Measurements from ENCODE around the gene MUC5B. TPM values are rescaled to one million over a fixed set of nuclear protein-coding genes. Genes with fewer than 3 reads are reported as not detected.

The MUC5B gene
- total and polyA plus RNA-seq, 4 donors, result 0.17 to 0.95 (median 0.50) TPM; not detected in 1

DNA sequence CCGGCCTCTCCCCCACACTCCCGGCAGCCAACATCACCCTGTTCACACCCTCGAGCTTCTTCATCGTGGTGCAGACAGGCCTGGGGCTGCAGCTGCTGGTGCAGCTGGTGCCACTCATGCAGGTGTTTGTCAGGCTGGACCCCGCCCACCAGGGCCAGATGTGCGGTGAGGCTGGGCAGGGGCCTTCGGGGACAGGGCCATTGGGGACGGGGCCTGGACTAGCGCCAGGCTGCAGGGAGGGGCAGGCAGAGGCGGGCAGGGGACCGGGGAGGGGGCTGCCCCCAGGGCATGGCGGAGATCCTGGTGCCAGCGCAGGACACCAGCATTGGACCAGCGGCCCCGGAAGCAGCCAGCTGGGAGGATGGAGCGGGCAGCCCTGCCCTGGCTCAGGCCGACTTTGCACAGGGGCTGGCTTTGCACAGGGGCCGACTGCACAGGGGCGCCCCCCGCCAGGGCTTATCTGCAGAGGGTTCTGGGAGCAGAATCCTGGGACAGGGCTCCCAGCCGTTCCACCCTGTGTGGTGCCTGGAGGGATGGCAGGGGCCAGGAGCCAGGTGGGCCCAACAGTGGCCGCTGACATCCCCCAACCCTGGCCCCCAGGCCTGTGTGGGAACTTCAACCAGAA is 8.6 kb downstream of the MUC5B start (continued):
- TF ChIP-seq, protein P1, sequence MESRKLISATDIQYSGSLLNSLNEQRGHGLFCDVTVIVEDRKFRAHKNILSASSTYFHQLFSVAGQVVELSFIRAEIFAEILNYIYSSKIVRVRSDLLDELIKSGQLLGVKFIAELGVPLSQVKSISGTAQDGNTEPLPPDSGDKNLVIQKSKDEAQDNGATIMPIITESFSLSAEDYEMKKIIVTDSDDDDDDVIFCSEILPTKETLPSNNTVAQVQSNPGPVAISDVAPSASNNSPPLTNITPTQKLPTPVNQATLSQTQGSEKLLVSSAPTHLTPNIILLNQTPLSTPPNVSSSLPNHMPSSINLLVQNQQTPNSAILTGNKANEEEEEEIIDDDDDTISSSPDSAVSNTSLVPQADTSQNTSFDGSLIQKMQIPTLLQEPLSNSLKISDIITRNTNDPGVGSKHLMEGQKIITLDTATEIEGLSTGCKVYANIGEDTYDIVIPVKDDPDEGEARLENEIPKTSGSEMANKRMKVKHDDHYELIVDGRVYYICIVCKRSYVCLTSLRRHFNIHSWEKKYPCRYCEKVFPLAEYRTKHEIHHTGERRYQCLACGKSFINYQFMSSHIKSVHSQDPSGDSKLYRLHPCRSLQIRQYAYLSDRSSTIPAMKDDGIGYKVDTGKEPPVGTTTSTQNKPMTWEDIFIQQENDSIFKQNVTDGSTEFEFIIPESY (IDR thresholded peaks at IDR 0.05), result no peak
- no peak for TF ChIP-seq FOXA1 (IDR thresholded peaks at IDR 0.05)
- TF ChIP-seq, protein P2, sequence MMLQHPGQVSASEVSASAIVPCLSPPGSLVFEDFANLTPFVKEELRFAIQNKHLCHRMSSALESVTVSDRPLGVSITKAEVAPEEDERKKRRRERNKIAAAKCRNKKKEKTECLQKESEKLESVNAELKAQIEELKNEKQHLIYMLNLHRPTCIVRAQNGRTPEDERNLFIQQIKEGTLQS (IDR thresholded peaks at IDR 0.05), result no peak

DNA sequence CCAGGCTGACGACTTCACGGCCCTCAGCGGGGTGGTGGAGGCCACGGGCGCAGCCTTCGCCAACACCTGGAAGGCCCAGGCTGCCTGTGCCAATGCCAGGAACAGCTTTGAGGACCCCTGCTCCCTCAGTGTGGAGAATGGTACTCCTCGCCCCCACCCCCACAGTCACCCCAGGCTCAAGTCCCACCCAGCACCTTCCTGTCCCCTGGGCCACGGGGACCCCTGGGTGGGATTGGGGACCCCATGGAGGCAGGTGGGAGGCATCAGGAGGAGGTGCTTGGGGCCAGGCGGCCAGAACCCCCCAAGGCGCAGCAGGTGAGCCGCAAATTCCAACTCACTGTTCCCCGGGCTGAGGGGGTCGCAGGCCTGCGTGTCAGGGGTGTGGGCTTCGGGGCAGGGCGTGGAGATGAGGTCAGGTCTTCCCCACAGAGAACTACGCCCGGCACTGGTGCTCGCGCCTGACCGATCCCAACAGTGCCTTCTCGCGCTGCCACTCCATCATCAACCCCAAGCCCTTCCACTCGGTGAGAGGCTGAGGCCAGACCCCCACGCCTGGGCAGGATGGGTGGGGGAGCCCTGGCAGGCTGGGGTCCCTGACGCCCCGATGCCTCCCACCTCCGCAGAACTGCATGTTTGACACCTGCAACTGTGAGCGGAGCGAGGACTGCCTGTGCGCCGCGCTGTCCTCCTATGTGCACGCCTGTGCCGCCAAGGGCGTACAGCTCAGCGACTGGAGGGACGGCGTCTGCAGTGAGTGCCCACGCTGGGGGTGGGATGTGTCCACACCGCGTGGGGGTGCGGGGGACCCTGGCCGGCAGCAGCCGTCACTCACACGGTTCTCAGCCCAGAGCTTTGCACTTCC is 9.4 kb downstream of the MUC5B start:
- no peak overlapping the region for H3K9ac ChIP-seq (ENCODE audit: low read depth in 1 of 2, low read length in 2 of 2)
- TF ChIP-seq HNF4G (IDR thresholded peaks at IDR 0.05) (no peak), FOXA1 (IDR thresholded peaks at IDR 0.05) (no peak), SP1 (IDR thresholded peaks at IDR 0.05) (no peak), HNF4A (conservative IDR thresholded peaks at IDR 0.05) (no peak), RAD21 (IDR thresholded peaks at IDR 0.05) (no peak), FOXA2 (IDR thresholded peaks at IDR 0.05) (no peak), TAF1 (conservative IDR thresholded peaks at IDR 0.05) (no peak), RXRA (IDR thresholded peaks at IDR 0.05) (no peak), JUND (IDR thresholded peaks at IDR 0.05) (no peak), GABPA (IDR thresholded peaks at IDR 0.05 in 1 of 2, conservative IDR thresholded peaks at IDR 0.05 in 1 of 2) (no peak)
- TF ChIP-seq, protein P2 (IDR thresholded peaks at IDR 0.05), result no peak
- TF ChIP-seq, protein P1 (IDR thresholded peaks at IDR 0.05), result no peak
- 85% methylated on average over 46 of the region's 46 CpGs for WGBS
- no peaks in the 10 kb centered on the region for H3K9me3 ChIP-seq (ENCODE audit: control insufficient read depth in 4 of 4, low read length in 3 of 4)
- no peak for DNase-seq (ENCODE audit: low spot score)
- H3K4me1 ChIP-seq (ENCODE audit: control insufficient read depth in 4 of 4, insufficient read depth in 4 of 4, low read length in 3 of 4), result no peaks in the 10 kb centered on the region
- no peak overlapping the region for H3K27ac ChIP-seq (ENCODE audit: low read depth in 1 of 2, low read length in 2 of 2)
- no peaks in the 10 kb centered on the region for H3K36me3 ChIP-seq (ENCODE audit: control insufficient read depth in 4 of 4, insufficient read depth in 3 of 4, low read depth in 1 of 4, low read length in 3 of 4)
- no peak overlapping the region for H3K4me3 ChIP-seq (ENCODE audit: low read depth in 1 of 3, low read length in 3 of 3)
- H3K27me3 ChIP-seq (ENCODE audit: control insufficient read depth in 4 of 4, insufficient read depth in 4 of 4, low read length in 3 of 4), result no peaks in the 10 kb centered on the region

DNA sequence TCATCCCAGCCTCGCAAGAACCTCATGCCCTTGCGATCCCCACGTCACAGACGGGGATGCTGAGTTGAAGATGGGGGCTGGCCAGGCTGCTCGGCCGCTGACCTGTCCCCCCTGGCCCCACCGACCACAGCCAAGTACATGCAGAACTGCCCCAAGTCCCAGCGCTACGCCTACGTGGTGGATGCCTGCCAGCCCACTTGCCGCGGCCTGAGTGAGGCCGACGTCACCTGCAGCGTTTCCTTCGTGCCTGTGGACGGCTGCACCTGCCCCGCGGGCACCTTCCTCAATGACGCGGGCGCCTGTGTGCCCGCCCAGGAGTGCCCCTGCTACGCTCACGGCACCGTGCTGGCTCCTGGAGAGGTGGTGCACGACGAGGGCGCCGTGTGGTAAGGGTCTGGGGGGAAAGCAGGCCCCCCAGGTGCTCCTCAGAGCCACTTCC is 10.0 kb downstream of the MUC5B start:
- H3K36me3 ChIP-seq (ENCODE audit: control insufficient read depth in 4 of 4, insufficient read depth in 3 of 4, low read depth in 1 of 4, low read length in 3 of 4), result no peaks in the 10 kb centered on the region
- WGBS, result 82% methylated on average over 30 of the region's 30 CpGs
- no peak for TF ChIP-seq RXRA (IDR thresholded peaks at IDR 0.05)
- DNase-seq (ENCODE audit: low spot score), result no peak
- no peak overlapping the region for H3K9ac ChIP-seq (ENCODE audit: low read depth in 1 of 2, low read length in 2 of 2)
- H3K9me3 ChIP-seq (ENCODE audit: control insufficient read depth in 4 of 4, low read length in 3 of 4), result no peaks in the 10 kb centered on the region
- H3K4me3 ChIP-seq (ENCODE audit: low read depth in 1 of 3, low read length in 3 of 3), result no peak overlapping the region
- H3K4me1 ChIP-seq (ENCODE audit: control insufficient read depth in 4 of 4, insufficient read depth in 4 of 4, low read length in 3 of 4), result no peaks in the 10 kb centered on the region
- H3K27me3 ChIP-seq (ENCODE audit: control insufficient read depth in 4 of 4, insufficient read depth in 4 of 4, low read length in 3 of 4), result no peaks in the 10 kb centered on the region
- no peak overlapping the region for H3K27ac ChIP-seq (ENCODE audit: low read depth in 1 of 2, low read length in 2 of 2)

All from liver (tissue), 9 donors.